K562 (cell line): ENCODE data around the gene BEST2. TPM values are rescaled to one million over a fixed set of nuclear protein-coding genes. Genes with fewer than 3 reads are reported as not detected.
A peak's percentile ranks its signal among the peaks of the same experiment; 100 is the strongest.

ENCODE experiments used
- FOXJ2 ChIP-seq: fragments of 200-800 bp; sonication (Bioruptor generic); IDR thresholded peaks from 2 replicates; pipeline ENCODE4 v1.6.1; 2016; ENCODE audit warnings: missing genetic modification characterization, missing compliant biosample characterization
- GATAD2B ChIP-seq: fragments of 450-650 bp; IDR thresholded peaks from 2 replicates; pipeline ENCODE4 v1.6.1; 2017; ENCODE audit warnings: mild to moderate bottlenecking, borderline replicate concordance
- GTF2A2 ChIP-seq: IDR thresholded peaks from 2 replicates; pipeline ENCODE4 v1.6.1; 2016; ENCODE audit warnings: mild to moderate bottlenecking, missing genetic modification characterization, missing compliant biosample characterization
- HIVEP1 ChIP-seq: fragments of 250-450 bp; sonication (Bioruptor Pico); IDR thresholded peaks from 2 replicates; pipeline ENCODE4 v1.4.0; 2020; ENCODE audit warnings: mild to moderate bottlenecking
- HMG20A ChIP-seq: fragments of 450-650 bp; formaldehyde crosslinking; conservative IDR thresholded peaks from 2 replicates; pipeline ENCODE4 v1.4.0; 2020; ENCODE audit warnings: mild to moderate bottlenecking, mixed read lengths
- MCM3 ChIP-seq: fragments of 450-650 bp; IDR thresholded peaks from 2 replicates; pipeline ENCODE4 v1.6.1; 2016
- MEIS2 ChIP-seq: fragments of 450-650 bp; IDR thresholded peaks from 2 replicates; pipeline ENCODE4 v1.6.1; 2014; ENCODE audit warnings: mild to moderate bottlenecking; ENCODE audit not compliant: partially characterized antibody
- PHB2 ChIP-seq: fragments of 450-650 bp; IDR thresholded peaks from 2 replicates; pipeline ENCODE4 v1.6.1; 2017; ENCODE audit warnings: low read depth
- SAFB2 ChIP-seq: fragments of 200-400 bp; formaldehyde crosslinking; IDR thresholded peaks from 2 replicates; pipeline ENCODE4 v1.6.1; 2018; ENCODE audit warnings: borderline replicate concordance, low read length, low read depth, moderate library complexity; ENCODE audit not compliant: severe bottlenecking
- SRSF7 ChIP-seq: fragments of 200-400 bp; formaldehyde crosslinking; optimal IDR thresholded peaks from 2 replicates; pipeline ENCODE3; 2017; ENCODE audit warnings: mild to moderate bottlenecking, low read depth, low read length
- TBP ChIP-seq: optimal IDR thresholded peaks from 2 replicates; pipeline ENCODE3; 2011; ENCODE audit warnings: low read depth, low read length, improper control_type of control experiment
- ZBED1 ChIP-seq: IDR thresholded peaks from 2 replicates; pipeline ENCODE4 v1.6.1; 2014
- ZFP36 ChIP-seq: fragments of 150-350 bp; IDR thresholded peaks from 2 replicates; pipeline ENCODE4 v1.6.1; 2018; ENCODE audit warnings: low read length, low read depth; ENCODE audit not compliant: partially characterized antibody
- polyA plus RNA-seq, 8 experiments: library from polyadenylated mRNA; depleted of rRNA in 4 of 8; stranded (reverse) in 5 of 8; unstranded in 3 of 8; fragments of >200 nt; fragmentation: Nextera tagmentation in 2 of 8; fragmentation: Illumina TruSeq in 1 of 8; extraction: Ambion mirVana in 2 of 8; extraction: Trizol in 1 of 8; gene quantifications; 2 replicates each; pipeline versions ENCODE4 v1.2.1 to v1.2.3, GENCODE V29; 2011 to 2014; ENCODE audit warnings: inconsistent platforms in 1 of 8, missing spikeins in 1 of 8
- total RNA-seq, 7 experiments: library from RNA; depleted of rRNA in 6 of 7; stranded (reverse); fragments of >200 nt in 6 of 7; fragmentation: Illumina TruSeq in 2 of 7; extraction: Trizol in 2 of 7; gene quantifications; 2 replicates each; pipeline versions ENCODE4 v1.2.1 to v1.2.3, GENCODE V29; 2011 to 2021; ENCODE audit warnings: low replicate concordance in 1 of 7
- TF ChIP-seq, protein P1 (sequence below), 2 experiments: fragments of 450-650 bp; IDR thresholded peaks; 2 replicates each; pipeline ENCODE4 v1.6.1; 2016; ENCODE audit warnings: mild to moderate bottlenecking in 2 of 2, borderline replicate concordance in 1 of 2, low read depth in 1 of 2, moderate library complexity in 1 of 2
- TF ChIP-seq, protein P2 (sequence below): fragments of 450-650 bp; formaldehyde crosslinking; conservative IDR thresholded peaks from 2 replicates; pipeline ENCODE4 v1.4.0; 2022; ENCODE audit warnings: mild to moderate bottlenecking, missing genetic modification characterization
- TF ChIP-seq, protein P3 (sequence below): fragments of 450-650 bp; IDR thresholded peaks from 2 replicates; pipeline ENCODE4 v1.6.1; 2016; ENCODE audit warnings: missing biosample characterization, missing genetic modification characterization
- TF ChIP-seq, protein P4 (sequence below), 2 experiments: IDR thresholded peaks; 2 replicates each; pipeline ENCODE4 v1.6.1; 2011; ENCODE audit warnings: borderline replicate concordance in 1 of 2, control low read depth in 1 of 2, low read depth in 1 of 2, low read length in 1 of 2, mild to moderate bottlenecking in 1 of 2, mixed read lengths in 1 of 2, moderate library complexity in 1 of 2; ENCODE audit not compliant: insufficient read depth in 1 of 2, insufficient read length in 1 of 2, poor library complexity in 1 of 2, severe bottlenecking in 1 of 2; ENCODE audit errors: extremely low read depth in 1 of 2

BEST2 gene
- total and polyA plus RNA-seq, 9 of the 15 experiments (the other 6 are each of a cell fraction or from before 2014, with no cell fraction given) = not detected

DNA sequence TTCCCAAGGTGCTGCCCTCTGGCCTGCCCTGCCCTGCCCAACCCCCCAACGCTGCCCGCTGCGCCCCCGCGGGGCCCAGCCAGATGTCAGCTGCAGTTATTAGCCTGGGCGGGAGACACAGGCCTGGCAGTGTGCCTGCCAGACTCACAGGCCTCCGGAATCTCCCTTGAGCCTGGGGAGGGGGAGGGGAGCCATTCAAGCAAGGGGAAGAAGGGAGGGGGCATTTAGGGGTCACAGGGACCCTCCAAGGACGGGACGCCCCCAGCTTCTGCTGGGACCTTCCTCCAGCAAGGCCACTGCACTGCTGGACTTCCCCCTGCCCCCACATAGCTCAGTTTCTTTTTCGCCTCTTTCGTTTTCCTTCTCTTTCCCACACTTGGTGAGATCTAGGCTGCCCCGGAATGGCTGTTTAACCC lies 37.1 kb downstream of the BEST2 start (continued):
- TF ChIP-seq, protein P1, sequence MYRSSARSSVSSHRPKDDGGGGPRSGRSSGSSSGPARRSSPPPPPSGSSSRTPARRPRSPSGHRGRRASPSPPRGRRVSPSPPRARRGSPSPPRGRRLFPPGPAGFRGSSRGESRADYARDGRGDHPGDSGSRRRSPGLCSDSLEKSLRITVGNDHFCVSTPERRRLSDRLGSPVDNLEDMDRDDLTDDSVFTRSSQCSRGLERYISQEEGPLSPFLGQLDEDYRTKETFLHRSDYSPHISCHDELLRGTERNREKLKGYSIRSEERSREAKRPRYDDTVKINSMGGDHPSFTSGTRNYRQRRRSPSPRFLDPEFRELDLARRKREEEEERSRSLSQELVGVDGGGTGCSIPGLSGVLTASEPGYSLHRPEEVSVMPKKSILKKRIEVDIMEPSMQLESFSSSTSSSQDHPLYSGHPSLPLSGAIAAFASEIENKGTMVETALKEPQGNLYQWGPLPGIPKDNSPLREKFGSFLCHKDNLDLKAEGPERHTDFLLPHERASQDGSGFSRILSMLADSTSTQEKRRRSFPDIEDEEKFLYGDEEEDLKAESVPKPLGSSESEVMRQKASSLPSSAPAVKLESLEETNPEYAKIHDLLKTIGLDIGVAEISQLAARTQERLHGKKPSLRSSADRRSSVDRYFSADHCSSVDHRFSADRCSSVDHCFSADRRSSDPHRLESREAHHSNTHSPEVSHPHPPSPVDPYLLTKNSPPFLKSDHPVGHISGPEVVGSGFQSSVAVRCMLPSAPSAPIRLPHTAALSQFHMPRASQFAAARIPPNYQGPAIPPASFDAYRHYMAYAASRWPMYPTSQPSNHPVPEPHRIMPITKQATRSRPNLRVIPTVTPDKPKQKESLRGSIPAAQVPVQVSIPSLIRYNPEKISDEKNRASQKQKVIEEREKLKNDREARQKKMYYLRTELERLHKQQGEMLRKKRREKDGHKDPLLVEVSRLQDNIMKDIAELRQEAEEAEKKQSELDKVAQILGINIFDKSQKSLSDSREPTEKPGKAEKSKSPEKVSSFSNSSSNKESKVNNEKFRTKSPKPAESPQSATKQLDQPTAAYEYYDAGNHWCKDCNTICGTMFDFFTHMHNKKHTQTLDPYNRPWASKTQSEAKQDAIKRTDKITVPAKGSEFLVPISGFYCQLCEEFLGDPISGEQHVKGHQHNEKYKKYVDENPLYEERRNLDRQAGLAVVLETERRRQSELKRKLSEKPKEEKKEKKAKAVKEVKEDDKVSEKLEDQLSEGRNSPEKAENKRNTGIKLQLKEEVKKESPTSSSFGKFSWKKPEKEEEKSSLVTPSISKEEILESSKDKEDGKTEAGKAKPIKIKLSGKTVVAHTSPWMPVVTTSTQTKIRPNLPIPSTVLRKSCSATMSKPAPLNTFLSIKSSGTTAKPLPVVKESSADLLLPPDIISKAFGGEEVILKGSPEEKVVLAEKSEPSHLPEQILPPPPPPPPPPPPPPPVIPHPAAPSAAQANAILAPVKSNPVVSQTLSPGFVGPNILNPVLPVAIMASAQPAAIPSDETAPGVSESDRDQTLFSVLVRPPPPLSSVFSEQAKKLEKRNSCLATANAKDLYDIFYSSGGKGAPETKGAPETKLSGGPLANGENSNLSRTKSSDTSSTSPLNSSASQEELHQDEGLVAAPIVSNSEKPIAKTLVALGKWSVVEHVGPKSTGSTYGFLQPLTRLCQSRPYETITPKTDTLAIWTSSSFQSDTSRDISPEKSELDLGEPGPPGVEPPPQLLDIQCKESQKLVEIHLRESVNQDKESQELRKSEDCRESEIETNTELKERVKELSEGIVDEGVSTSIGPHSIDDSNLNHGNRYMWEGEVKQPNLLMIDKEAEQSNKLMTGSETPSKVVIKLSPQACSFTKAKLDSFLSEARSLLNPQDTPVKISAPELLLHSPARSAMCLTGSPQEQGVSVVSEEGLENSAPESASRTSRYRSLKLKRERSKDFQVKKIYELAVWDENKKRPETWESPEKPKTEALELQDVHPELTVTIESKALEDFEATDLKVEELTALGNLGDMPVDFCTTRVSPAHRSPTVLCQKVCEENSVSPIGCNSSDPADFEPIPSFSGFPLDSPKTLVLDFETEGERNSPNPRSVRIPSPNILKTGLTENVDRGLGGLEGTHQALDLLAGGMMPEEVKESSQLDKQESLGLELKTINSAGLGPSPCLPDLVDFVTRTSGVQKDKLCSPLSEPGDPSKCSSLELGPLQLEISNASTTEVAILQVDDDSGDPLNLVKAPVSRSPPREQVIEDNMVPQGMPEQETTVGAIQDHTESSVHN (IDR thresholded peaks at IDR 0.05; ENCODE audit: borderline replicate concordance in 1 of 2, low read depth in 1 of 2) = no peak
- TF ChIP-seq SRSF7 = no peak
- no peak for TF ChIP-seq FOXJ2 (tag)
- TF ChIP-seq MCM3 = no peak
- TF ChIP-seq, protein P2, sequence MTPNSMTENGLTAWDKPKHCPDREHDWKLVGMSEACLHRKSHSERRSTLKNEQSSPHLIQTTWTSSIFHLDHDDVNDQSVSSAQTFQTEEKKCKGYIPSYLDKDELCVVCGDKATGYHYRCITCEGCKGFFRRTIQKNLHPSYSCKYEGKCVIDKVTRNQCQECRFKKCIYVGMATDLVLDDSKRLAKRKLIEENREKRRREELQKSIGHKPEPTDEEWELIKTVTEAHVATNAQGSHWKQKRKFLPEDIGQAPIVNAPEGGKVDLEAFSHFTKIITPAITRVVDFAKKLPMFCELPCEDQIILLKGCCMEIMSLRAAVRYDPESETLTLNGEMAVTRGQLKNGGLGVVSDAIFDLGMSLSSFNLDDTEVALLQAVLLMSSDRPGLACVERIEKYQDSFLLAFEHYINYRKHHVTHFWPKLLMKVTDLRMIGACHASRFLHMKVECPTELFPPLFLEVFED (CRISPR knock-in tag) = no peak
- TF ChIP-seq, protein P3, sequence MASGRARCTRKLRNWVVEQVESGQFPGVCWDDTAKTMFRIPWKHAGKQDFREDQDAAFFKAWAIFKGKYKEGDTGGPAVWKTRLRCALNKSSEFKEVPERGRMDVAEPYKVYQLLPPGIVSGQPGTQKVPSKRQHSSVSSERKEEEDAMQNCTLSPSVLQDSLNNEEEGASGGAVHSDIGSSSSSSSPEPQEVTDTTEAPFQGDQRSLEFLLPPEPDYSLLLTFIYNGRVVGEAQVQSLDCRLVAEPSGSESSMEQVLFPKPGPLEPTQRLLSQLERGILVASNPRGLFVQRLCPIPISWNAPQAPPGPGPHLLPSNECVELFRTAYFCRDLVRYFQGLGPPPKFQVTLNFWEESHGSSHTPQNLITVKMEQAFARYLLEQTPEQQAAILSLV = no peak
- TF ChIP-seq TBP = no peak
- no peak for TF ChIP-seq MEIS2
- TF ChIP-seq ZBED1 = no peak
- TF ChIP-seq PHB2 = no peak
- no peak for TF ChIP-seq HIVEP1 (CRISPR knock-in tag)
- no peak for TF ChIP-seq SAFB2
- TF ChIP-seq GTF2A2 (tag) = no peak
- TF ChIP-seq GATAD2B = no peak
- TF ChIP-seq ZFP36 = no peak
- no peak for TF ChIP-seq HMG20A (CRISPR knock-in tag)
- TF ChIP-seq, protein P4, sequence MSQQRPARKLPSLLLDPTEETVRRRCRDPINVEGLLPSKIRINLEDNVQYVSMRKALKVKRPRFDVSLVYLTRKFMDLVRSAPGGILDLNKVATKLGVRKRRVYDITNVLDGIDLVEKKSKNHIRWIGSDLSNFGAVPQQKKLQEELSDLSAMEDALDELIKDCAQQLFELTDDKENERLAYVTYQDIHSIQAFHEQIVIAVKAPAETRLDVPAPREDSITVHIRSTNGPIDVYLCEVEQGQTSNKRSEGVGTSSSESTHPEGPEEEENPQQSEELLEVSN (IDR thresholded peaks at IDR 0.05; ENCODE audit: borderline replicate concordance in 1 of 2, extremely low read depth in 1 of 2, insufficient read depth in 1 of 2, insufficient read length in 1 of 2, low read depth in 1 of 2, low read length in 1 of 2, poor library complexity in 1 of 2, severe bottlenecking in 1 of 2) = peak; percentile 23 to 70
